ENCODE measurements around the gene EMC6.

EMC6 gene

DNA sequence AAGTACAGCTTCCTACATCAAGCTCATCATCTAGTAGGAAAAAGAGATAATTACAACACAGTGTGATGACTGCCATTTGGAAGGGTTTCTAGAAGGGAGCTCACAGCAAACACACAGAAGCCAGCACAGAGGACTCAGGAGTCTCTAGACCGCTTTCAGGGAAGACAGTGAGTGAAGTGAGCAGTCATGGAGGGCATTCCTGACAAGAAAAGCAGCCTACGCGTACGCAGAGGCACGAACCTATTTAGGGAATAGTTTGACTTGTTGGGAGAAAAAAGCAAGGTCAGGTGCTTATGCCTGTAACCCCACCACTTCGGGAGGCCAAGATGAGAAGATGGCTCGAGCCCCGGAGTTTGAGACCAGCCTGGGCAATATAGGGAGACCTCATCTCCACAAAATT, 46.7 kb downstream of the EMC6 start:
- Histone ChIP-seq H2AFZ (no peak overlapping the region), H3K36me3 (ENCODE audit: control insufficient read depth, insufficient read depth, low read length) (no peaks in the 10 kb centered on the region), H3K4me2 (ENCODE audit: low read length) (no peak overlapping the region), H3K4me1 (no peaks in the 10 kb centered on the region), H3K4me3 (ENCODE audit: low read depth, low read length) (no peak overlapping the region), H3K27ac (no peak overlapping the region), H3K27me3 (ENCODE audit: control insufficient read depth, insufficient read depth, low read length) (no peaks in the 10 kb centered on the region), H3K79me2 (no peaks in the 10 kb centered on the region), H3K9ac (no peak overlapping the region), H3K9me3 (ENCODE audit: control insufficient read depth, low read length) (no peaks in the 10 kb centered on the region)
- TF ChIP-seq, protein P1, sequence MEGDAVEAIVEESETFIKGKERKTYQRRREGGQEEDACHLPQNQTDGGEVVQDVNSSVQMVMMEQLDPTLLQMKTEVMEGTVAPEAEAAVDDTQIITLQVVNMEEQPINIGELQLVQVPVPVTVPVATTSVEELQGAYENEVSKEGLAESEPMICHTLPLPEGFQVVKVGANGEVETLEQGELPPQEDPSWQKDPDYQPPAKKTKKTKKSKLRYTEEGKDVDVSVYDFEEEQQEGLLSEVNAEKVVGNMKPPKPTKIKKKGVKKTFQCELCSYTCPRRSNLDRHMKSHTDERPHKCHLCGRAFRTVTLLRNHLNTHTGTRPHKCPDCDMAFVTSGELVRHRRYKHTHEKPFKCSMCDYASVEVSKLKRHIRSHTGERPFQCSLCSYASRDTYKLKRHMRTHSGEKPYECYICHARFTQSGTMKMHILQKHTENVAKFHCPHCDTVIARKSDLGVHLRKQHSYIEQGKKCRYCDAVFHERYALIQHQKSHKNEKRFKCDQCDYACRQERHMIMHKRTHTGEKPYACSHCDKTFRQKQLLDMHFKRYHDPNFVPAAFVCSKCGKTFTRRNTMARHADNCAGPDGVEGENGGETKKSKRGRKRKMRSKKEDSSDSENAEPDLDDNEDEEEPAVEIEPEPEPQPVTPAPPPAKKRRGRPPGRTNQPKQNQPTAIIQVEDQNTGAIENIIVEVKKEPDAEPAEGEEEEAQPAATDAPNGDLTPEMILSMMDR (IDR thresholded peaks at IDR 0.05): no peak

DNA sequence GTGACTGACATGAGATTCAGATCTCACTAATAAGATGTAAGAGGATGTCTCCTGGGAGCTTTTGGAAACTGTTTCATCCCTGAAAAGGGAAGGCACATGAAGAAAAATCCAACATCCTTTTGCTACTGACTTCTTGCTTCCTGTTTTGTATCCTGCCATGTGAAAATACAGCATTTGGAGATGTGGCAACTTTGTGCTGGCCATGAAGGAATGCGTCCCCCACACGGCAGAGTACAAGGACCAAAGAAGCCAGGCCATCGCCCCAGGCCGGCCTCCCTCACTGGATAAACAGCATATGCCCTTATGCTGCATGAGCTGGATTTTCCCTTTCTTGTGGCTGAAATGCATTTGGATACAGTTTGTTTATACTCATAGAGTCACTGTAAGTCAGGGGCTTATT, 49.6 kb downstream of the EMC6 start:
- H3K4me3 ChIP-seq (ENCODE audit: low read depth, low read length): no peak overlapping the region
- TF ChIP-seq, protein P1 (IDR thresholded peaks at IDR 0.05): no peak
- peaks cover 4% of the 10 kb centered on the region for H3K4me1 ChIP-seq
- H3K36me3 ChIP-seq (ENCODE audit: control insufficient read depth, insufficient read depth, low read length): no peaks in the 10 kb centered on the region
- no peak overlapping the region for H3K4me2 ChIP-seq (ENCODE audit: low read length)
- no peaks in the 10 kb centered on the region for H3K9me3 ChIP-seq (ENCODE audit: control insufficient read depth, low read length)
- peaks cover 7% of the 10 kb centered on the region for H3K79me2 ChIP-seq
- no peak overlapping the region for H3K9ac ChIP-seq
- no peaks in the 10 kb centered on the region for H3K27me3 ChIP-seq (ENCODE audit: control insufficient read depth, insufficient read depth, low read length)
- H3K27ac ChIP-seq: no peak overlapping the region
- H2AFZ ChIP-seq: no peak overlapping the region

- no peak overlapping the region for H2AFZ ChIP-seq
- H3K4me1 ChIP-seq: peaks cover 5% of the 10 kb centered on the region
- peaks cover 9% of the 10 kb centered on the region for H3K79me2 ChIP-seq
- no peak overlapping the region for H3K4me3 ChIP-seq (ENCODE audit: low read depth, low read length)
- H3K9me3 ChIP-seq (ENCODE audit: control insufficient read depth, low read length): no peaks in the 10 kb centered on the region
- TF ChIP-seq, protein P1 (IDR thresholded peaks at IDR 0.05): no peak
- H3K36me3 ChIP-seq (ENCODE audit: control insufficient read depth, insufficient read depth, low read length): no peaks in the 10 kb centered on the region
- no peak overlapping the region for H3K4me2 ChIP-seq (ENCODE audit: low read length)
- H3K9ac ChIP-seq: no peak overlapping the region
- no peak overlapping the region for H3K27ac ChIP-seq
- no peaks in the 10 kb centered on the region for H3K27me3 ChIP-seq (ENCODE audit: control insufficient read depth, insufficient read depth, low read length)
These were observed 50.7 kb downstream of the EMC6 start for GRCh38 chr17:3719265-3719664.

Measured in parathyroid adenoma (tissue), 2 donors.